Endodermal cell (in vitro differentiated cells): ENCODE data around the gene CYREN. TPM values are rescaled to one million over a fixed set of nuclear protein-coding genes. Genes with fewer than 3 reads are reported as not detected.

ENCODE experiments used
- DNase-seq: peaks from one replicate; pipeline ENCODE4 v3.0.0-alpha.2; 2017
- H3K27ac ChIP-seq: 2 replicates; pipeline ENCODE4 v1.5.1; 2013; ENCODE audit warnings: mild to moderate bottlenecking, low read depth, low read length, moderate library complexity
- H3K27me3 ChIP-seq: 2 replicates; pipeline ENCODE4 v1.6.1; 2013; ENCODE audit warnings: mild to moderate bottlenecking, low read length, moderate library complexity; ENCODE audit not compliant: insufficient read depth, control insufficient read depth, poor library complexity, severe bottlenecking
- H3K36me3 ChIP-seq: 2 replicates; pipeline ENCODE4 v1.7.0; 2013; ENCODE audit warnings: mild to moderate bottlenecking, low read length, moderate library complexity; ENCODE audit not compliant: control insufficient read depth, insufficient read depth
- H3K4me1 ChIP-seq: one replicate; pipeline ENCODE4 v1.7.0; 2013; ENCODE audit warnings: low read length; ENCODE audit not compliant: control insufficient read depth, insufficient read depth
- H3K4me3 ChIP-seq: 2 replicates; pipeline ENCODE4 v1.5.1; 2013; ENCODE audit warnings: mild to moderate bottlenecking, low read length, moderate library complexity
- H3K9ac ChIP-seq: 2 replicates; pipeline ENCODE4 v1.6.1; 2013; ENCODE audit warnings: mild to moderate bottlenecking, low read length, moderate library complexity; ENCODE audit not compliant: poor library complexity, severe bottlenecking; ENCODE audit errors: extremely low read depth
- H3K9me3 ChIP-seq: 2 replicates; pipeline ENCODE4 v1.6.1; 2013; ENCODE audit warnings: mild to moderate bottlenecking, low read length, moderate library complexity; ENCODE audit not compliant: control insufficient read depth
- H3K27ac Mint-ChIP-seq: 2 replicates; pipeline ENCODE4 v1.8.0; 2020; ENCODE audit warnings: mixed read lengths
- H3K27me3 Mint-ChIP-seq: 2 replicates; pipeline ENCODE4 v1.8.0; 2021; ENCODE audit warnings: mild to moderate bottlenecking, mixed read lengths; ENCODE audit not compliant: insufficient read depth
- H3K36me3 Mint-ChIP-seq: 2 replicates; pipeline ENCODE4 v1.8.0; 2020; ENCODE audit warnings: low read depth, mixed read lengths
- H3K4me1 Mint-ChIP-seq: 2 replicates; pipeline ENCODE4 v1.8.0; 2020; ENCODE audit warnings: mixed read lengths
- H3K4me3 Mint-ChIP-seq: 2 replicates; pipeline ENCODE4 v1.8.0; 2020; ENCODE audit warnings: mild to moderate bottlenecking, moderate library complexity, mixed read lengths
- H3K9me3 Mint-ChIP-seq: 2 replicates; pipeline ENCODE4 v1.8.0; 2020; ENCODE audit warnings: mild to moderate bottlenecking, mixed read lengths
- CTCF ChIP-seq: fragments of 200-600 bp; sonication (generic); conservative IDR thresholded peaks from 2 replicates; pipeline ENCODE4 v1.5.0; 2021; ENCODE audit warnings: antibody characterized with exemption, mild to moderate bottlenecking
- WGBS, 2 experiments: methylation state at CpG; one replicate each; pipeline versions ENCODE4 v1.1.5 to v1.1.7; 2013; ENCODE audit warnings: missing lambda C conversion rate in 2 of 2, mixed read lengths in 1 of 2; ENCODE audit not compliant: insufficient coverage in 1 of 2, insufficient read length in 1 of 2; 5-methylcytosine and 5-hydroxymethylcytosine counted together
- total RNA-seq, 2 donors: library from RNA; stranded (reverse); fragmentation: NEBNext Ultra II Directional in 1 of 2; extraction: Animal tissue kit (Norgen Biotek cat#: 25700) in 1 of 2; gene quantifications; 2 replicates in 1 of 2; 3 replicates in 1 of 2; pipeline ENCODE4 v1.2.1, GENCODE V29; 2021

The CYREN gene
- total RNA-seq, 2 donors from 2014 or later, result 60.6 to 67.8 TPM

DNA sequence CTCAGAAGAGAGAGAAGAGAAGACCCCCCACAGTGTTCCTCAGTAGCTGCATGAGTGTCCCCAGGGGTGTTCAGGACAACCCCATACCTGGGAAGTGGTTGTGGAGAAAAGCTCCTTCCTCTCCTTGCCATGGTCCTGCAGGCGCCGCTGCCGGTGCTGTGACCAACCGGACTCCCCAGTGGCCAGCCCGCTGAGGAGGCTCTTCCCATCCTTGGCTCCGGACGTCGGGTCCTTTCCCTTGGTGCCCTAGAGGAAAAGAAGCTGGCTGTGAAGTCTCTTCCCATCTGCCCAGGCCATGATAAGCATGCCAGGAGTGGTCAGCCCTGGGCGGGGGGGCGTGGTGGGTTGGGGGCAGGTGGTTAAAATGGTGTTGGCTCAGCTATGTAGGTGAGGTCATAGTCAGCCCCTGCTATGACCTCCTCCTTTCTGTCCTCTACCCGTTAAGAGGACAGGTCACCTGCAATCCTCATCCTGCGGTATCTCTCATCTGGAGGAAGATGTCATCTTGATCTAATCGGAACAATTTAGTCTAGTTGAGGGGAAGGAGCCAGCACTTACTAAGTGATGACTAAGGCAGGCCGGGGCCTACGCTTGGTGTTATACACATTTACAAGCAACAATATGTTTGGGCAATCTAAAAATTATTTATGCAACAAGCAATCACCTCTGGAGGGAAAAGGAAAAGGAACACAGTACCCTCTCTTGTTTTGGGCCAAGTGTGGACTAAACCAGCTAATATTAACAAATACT, 27.6 kb upstream of the CYREN start:
- no peaks in the 10 kb centered on the region for H3K27me3 Mint-ChIP-seq
- no peak overlapping the region for H3K4me3 Mint-ChIP-seq
- H3K36me3 Mint-ChIP-seq, result peaks cover 33% of the 10 kb centered on the region
- no peaks in the 10 kb centered on the region for H3K9me3 Mint-ChIP-seq
- Histone ChIP-seq H3K27ac (no peak overlapping the region), H3K27me3 (no peaks in the 10 kb centered on the region), H3K36me3 (peaks cover 20% of the 10 kb centered on the region), H3K4me3 (no peak overlapping the region), H3K4me1 (no peaks in the 10 kb centered on the region), H3K9me3 (no peaks in the 10 kb centered on the region), H3K9ac (no peak overlapping the region)
- no peak for DNase-seq
- 97 to 100% methylated on average over 3 to 15 of the region's 15 CpGs for WGBS, 2 experiments
- peaks cover 6% of the 10 kb centered on the region for H3K4me1 Mint-ChIP-seq
- TF ChIP-seq CTCF, result no peak
- no peak overlapping the region for H3K27ac Mint-ChIP-seq

DNA sequence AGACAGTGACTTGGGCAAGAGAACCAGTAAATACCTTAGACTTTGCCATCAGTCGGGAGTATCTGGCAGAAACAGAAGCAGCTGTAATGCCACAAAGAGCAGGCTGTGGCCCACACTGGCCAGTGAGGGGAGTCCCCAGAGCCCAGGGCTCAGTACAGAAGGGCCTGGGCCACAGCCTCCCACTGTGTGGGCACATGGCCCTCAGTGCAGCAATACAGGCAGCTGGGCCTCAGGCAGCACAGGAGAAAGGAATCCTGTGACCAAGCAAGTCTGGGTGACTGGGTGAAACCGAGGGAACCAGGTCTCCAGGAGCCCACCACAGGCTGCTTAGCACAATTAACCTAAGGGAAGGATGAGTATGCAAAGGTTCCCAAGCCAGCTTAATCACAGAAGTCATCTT, 26.8 kb upstream of the CYREN start:
- Histone ChIP-seq H3K27ac (no peak overlapping the region), H3K9me3 (no peaks in the 10 kb centered on the region), H3K9ac (no peak overlapping the region), H3K4me1 (no peaks in the 10 kb centered on the region), H3K4me3 (no peak overlapping the region), H3K36me3 (peaks cover 16% of the 10 kb centered on the region), H3K27me3 (no peaks in the 10 kb centered on the region)
- no peak for TF ChIP-seq CTCF
- Mint-ChIP-seq H3K27me3 (no peaks in the 10 kb centered on the region), H3K36me3 (peaks cover 38% of the 10 kb centered on the region), H3K9me3 (no peaks in the 10 kb centered on the region), H3K4me3 (no peak overlapping the region), H3K4me1 (peaks cover 6% of the 10 kb centered on the region), H3K27ac (no peak overlapping the region)
- WGBS, 2 experiments, result 85 to 89% methylated on average over 2 of the region's 2 CpGs
- no peak for DNase-seq

DNA sequence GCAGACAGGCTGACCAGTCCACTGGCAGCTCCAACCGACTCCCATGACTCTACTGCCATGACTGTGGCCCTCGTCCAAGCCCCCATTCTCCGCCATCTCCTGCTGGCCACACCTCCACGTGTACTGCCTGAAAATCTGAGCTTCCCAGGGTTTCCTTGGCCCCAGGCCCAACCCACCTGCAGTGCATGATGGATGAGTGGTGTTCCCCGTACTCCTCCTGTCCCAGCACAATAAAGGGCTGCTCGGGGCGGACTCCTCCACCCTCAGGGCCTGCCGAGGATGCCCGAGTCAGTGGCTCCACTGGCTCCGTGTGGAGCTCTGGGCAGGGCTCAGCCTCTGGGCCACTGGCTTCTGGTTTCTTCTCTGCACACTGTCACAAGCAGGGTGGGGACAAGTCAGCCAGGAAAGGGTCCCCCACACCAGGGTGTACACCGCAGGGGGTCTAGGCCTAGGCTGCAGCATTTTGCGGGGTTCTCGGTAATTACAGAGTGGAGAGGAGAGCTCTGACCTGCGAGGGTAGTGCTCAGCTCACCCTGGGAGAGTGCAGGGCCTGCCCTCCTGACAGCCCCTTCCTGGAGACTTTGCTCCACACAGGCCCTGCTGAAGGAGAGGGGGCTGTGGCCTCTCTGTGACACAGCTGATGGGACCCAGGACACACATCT, 25.6 kb upstream of the CYREN start:
- H3K9me3 Mint-ChIP-seq, result no peaks in the 10 kb centered on the region
- Histone ChIP-seq H3K9ac (no peak overlapping the region), H3K9me3 (no peaks in the 10 kb centered on the region), H3K4me1 (no peaks in the 10 kb centered on the region), H3K27me3 (no peaks in the 10 kb centered on the region), H3K27ac (no peak overlapping the region), H3K36me3 (peaks cover 15% of the 10 kb centered on the region), H3K4me3 (no peak overlapping the region)
- DNase-seq, result no peak
- TF ChIP-seq CTCF, result no peak
- WGBS, 2 experiments, result 94 to 95% methylated on average over 7 to 14 of the region's 14 CpGs
- H3K27ac Mint-ChIP-seq, result no peak overlapping the region
- peaks cover 6% of the 10 kb centered on the region for H3K4me1 Mint-ChIP-seq
- H3K36me3 Mint-ChIP-seq, result peaks cover 39% of the 10 kb centered on the region
- no peaks in the 10 kb centered on the region for H3K27me3 Mint-ChIP-seq
- H3K4me3 Mint-ChIP-seq, result no peak overlapping the region
